HG02798 (cell line): ENCODE measurements around the gene CENPA.

Experiments
- ATAC-seq: cut with Tn5 transposase; IDR thresholded peaks from one replicate; pipeline ENCODE4 v1.9.1; 2021; ENCODE audit warnings: mild to moderate bottlenecking; ENCODE audit not compliant: unreplicated experiment, poor library complexity

Gene CENPA

DNA sequence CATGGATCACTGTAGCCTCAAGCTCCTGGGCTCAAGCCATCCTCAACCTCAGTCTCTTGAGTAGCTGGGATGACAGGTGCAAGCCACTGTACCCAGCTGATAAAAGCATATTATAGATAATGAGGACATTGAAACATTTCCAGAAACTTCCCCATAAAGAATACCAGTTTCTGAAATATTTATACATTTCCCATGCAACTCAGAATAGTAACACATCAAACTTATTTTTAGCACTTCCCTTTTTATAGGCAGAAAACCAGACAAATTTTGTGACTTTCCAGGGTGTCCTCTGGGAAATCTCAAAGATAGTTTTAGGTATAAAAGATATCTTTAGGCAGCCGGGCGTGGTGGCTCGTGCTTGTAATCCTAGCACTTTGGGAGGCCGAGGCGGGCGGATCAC, 37.0 kb downstream of the CENPA start:
- no peak for ATAC-seq

DNA sequence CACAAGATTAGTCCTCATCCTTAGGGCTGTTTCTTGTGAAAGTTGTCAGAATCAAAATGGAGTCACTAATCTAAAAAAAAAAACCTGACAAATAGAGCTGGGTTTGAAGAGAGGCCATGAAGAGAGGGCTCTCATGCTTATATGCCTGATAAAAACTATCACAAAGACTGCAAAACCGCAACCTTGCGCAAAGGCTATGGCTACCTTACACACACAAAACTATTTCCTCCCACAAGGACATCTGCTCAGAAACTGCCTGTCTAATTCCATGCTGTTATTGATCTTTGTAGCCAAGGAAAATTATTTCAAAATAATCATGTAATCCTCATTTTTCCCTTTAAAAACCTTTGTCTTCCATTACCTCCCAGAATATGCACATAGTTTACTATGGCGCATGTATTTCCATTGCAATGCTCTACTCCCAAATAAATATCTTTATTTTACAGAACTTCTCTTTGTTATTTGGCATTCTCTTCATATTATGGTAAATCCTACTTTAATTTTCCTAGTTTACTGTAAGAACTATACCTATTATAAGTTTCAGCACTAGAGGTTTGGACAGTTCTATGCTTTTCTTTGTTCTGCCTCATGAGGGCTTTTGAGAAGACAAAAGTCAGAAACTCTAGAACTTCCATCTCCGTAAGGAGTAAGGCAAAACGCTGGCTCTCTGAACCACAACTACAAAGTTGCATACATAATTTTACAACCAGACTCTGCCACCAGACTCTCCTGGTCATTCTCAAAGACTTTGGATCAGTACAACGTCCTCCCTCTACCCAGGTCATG, 52.5 kb downstream of the CENPA start:
- no peak for ATAC-seq

DNA sequence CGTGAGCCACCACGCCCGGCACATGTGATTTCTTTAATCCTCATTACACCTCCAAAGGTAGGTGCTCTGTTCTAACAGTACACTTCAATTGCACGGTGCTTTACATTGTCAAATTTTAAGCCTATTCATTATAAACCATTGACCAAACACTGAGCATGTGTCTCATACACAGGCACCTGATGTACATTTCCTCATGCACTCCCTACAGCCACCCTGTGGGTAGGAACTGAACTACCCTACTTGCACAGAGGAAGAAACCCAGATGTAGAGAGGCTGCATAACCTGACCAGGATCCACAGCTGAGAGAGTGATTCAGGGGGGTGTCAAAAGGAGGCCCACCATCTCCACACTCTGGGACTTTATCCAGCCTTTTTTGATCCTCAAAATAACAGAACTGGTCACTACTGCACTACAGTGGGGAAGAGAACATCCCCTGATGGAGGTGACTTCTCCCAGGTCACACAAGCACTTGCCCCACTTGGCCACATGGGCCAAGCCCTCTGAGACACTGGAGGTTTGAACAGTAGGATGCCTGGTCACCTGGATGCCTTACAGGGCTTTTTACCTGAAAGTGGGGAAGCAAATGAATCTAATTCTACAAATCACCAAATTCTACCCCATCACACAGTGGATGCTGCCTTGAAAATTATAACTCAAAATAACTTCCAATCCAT, 55.2 kb downstream of the CENPA start:
- no peak for ATAC-seq

DNA sequence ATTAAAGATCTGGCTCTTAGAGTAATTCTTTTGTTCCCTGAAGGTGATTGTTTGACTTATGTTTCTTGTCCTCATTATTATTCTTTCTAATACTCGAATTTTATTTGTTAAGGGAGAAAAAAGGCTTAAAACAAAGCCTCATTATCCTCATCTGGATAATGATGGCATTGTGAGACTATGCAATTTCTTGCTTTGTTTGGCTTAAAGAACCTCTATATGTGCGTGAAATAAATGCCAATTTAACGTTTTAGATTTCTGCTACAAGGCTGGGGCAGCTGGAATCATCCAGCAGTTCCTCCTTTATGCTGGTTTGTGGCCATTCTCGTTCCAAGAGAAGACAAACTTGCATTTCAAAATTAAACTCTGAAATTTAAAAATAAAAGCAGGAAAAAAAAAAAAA, 57.2 kb downstream of the CENPA start:
- ATAC-seq, result no peak
